IPS-NIHi7 (cell line): Measurements from ENCODE around the gene RNF5.

ENCODE experiments used
- DNase-seq: peaks from one replicate; pipeline ENCODE4 v3.0.0; 2012; ENCODE audit warnings: mixed read lengths; ENCODE audit errors: extremely low spot score

The RNF5 gene

GRCh38 chr6:32151863-32152768 lies 26.1 kb upstream of the RNF5 start, which contains the start of gene PRRT1:
Gene PRRT1 (minus strand): TSS chr6:32151939. CDS start chr6:32151827, 112 bp downstream.
- no peak for DNase-seq

GRCh38 chr6:32152769-32153563 lies 25.2 kb upstream of the RNF5 start:
- peak; percentile 62 for DNase-seq

GRCh38 chr6:32153564-32154513 lies 24.4 kb upstream of the RNF5 start, which contains the start of gene PPT2:
Gene PPT2 (plus strand): TSS chr6:32154141. CDS start chr6:32154595, 454 bp downstream.
- DNase-seq = peak; percentile 81

- peak; percentile 75 for DNase-seq
Observed at GRCh38 chr6:32154514-32155161, 23.6 kb upstream of the RNF5 start.

GRCh38 chr6:32156891-32157290 lies 21.3 kb upstream of the RNF5 start:
- no peak for DNase-seq

GRCh38 chr6:32158052-32158451 lies 20.2 kb upstream of the RNF5 start:
- no peak for DNase-seq

GRCh38 chr6:32163559-32164258 lies 14.5 kb upstream of the RNF5 start:
- no peak for DNase-seq

GRCh38 chr6:32164295-32164694 lies 13.9 kb upstream of the RNF5 start, which contains the start of gene EGFL8:
Gene EGFL8 (plus strand): TSS chr6:32164595. CDS start chr6:32166166, 1,571 bp downstream.
- DNase-seq = no peak

GRCh38 chr6:32166411-32167061 lies 11.7 kb upstream of the RNF5 start:
- DNase-seq = peak; percentile 73

GRCh38 chr6:32167154-32167760 lies 10.9 kb upstream of the RNF5 start:
- DNase-seq = no peak

GRCh38 chr6:32167761-32168262 lies 10.4 kb upstream of the RNF5 start:
- no peak for DNase-seq

- DNase-seq = no peak
Observed at GRCh38 chr6:32168350-32168749, 9.9 kb upstream of the RNF5 start.

GRCh38 chr6:32168807-32169591 lies 9.2 kb upstream of the RNF5 start:
- DNase-seq = no peak

- DNase-seq = no peak
Observed at GRCh38 chr6:32170294-32170693, 7.9 kb upstream of the RNF5 start.

- no peak for DNase-seq
Observed at GRCh38 chr6:32171234-32171633, 7.0 kb upstream of the RNF5 start.

GRCh38 chr6:32173051-32173727 lies 5.0 kb upstream of the RNF5 start:
- DNase-seq = no peak

- DNase-seq = no peak
Observed at GRCh38 chr6:32174416-32174815, 3.8 kb upstream of the RNF5 start.

- no peak for DNase-seq
Observed at GRCh38 chr6:32175322-32175710, 2.9 kb upstream of the RNF5 start.
